Stimulated activated CD4-positive, alpha-beta T cell treated with anti-CD3 and anti-CD28 coated beads, Interleukin-2, amount 100 ng/mL, for 48 hours (primary cell): Measurements from ENCODE around the gene DDX59.
A peak's percentile ranks its signal among the peaks of the same experiment; 100 is the strongest.

Experiments
- DNase-seq, 2 donors: peaks; one replicate each; pipeline ENCODE4 v3.0.0-alpha.2; 2020

DDX59 gene

GRCh38 chr1:200669314-200670241 lies at the start of gene DDX59:
Gene DDX59 (minus strand): TSS chr1:200669907. CDS start chr1:200666740, 3,167 bp downstream.
- peak; percentile 89 to 90 for DNase-seq

GRCh38 chr1:200714504-200715187 lies 44.9 kb upstream of the DDX59 start:
- DNase-seq: no peak

GRCh38 chr1:200710166-200710565 lies 40.5 kb upstream of the DDX59 start:
- DNase-seq: no peak

GRCh38 chr1:200708769-200709168 lies 39.1 kb upstream of the DDX59 start:
- DNase-seq: no peak

GRCh38 chr1:200708161-200708560 lies 38.5 kb upstream of the DDX59 start:
- DNase-seq: no peak

GRCh38 chr1:200707116-200707515 lies 37.4 kb upstream of the DDX59 start:
- no peak for DNase-seq

- DNase-seq: no peak
These were observed 36.6 kb upstream of the DDX59 start for GRCh38 chr1:200706111-200706814.

GRCh38 chr1:200704986-200705500 lies 35.3 kb upstream of the DDX59 start:
- DNase-seq: no peak

GRCh38 chr1:200699871-200700270 lies 30.2 kb upstream of the DDX59 start:
- DNase-seq: no peak

GRCh38 chr1:200694738-200695137 lies 25.0 kb upstream of the DDX59 start:
- no peak for DNase-seq

GRCh38 chr1:200693327-200693726 lies 23.6 kb upstream of the DDX59 start:
- DNase-seq: no peak

GRCh38 chr1:200692316-200692715 lies 22.6 kb upstream of the DDX59 start:
- DNase-seq: no peak

- no peak for DNase-seq
These were observed 16.9 kb upstream of the DDX59 start for GRCh38 chr1:200686620-200687019.

- no peak for DNase-seq
These were observed 14.3 kb upstream of the DDX59 start for GRCh38 chr1:200684015-200684414.

- DNase-seq: no peak
These were observed 13.6 kb upstream of the DDX59 start for GRCh38 chr1:200683298-200683697.

GRCh38 chr1:200681231-200681630 lies 11.5 kb upstream of the DDX59 start:
- no peak for DNase-seq

- DNase-seq: no peak
These were observed 7.1 kb upstream of the DDX59 start for GRCh38 chr1:200676829-200677228.

GRCh38 chr1:200675588-200675852 lies 5.8 kb upstream of the DDX59 start:
- DNase-seq: no peak

- no peak for DNase-seq
These were observed 5.3 kb upstream of the DDX59 start for GRCh38 chr1:200674838-200675587.

GRCh38 chr1:200673952-200674823 lies 4.5 kb upstream of the DDX59 start:
- no peak for DNase-seq

GRCh38 chr1:200671235-200671786 lies 1.6 kb upstream of the DDX59 start:
- no peak for DNase-seq
